Body of pancreas (tissue), 4 donors: ENCODE results near the gene PPL. TPM values are rescaled to one million over a fixed set of nuclear protein-coding genes. Genes with fewer than 3 reads are reported as not detected.

Experiments
- ATAC-seq: fragments of 150-250 bp; one replicate; pipeline ENCODE4 v1.9.1; 2016
- DNase-seq, 4 donors: peaks; one replicate each; pipeline ENCODE4 v3.0.0-alpha.2; 2019
- H3K27ac ChIP-seq, 4 donors: fragments of 200-600 bp; sonication (generic); 1 replicate in 3 of 4; 2 replicates in 1 of 4; pipeline versions ENCODE4 v1.5.1 to v1.6.1; 2016 to 2019; ENCODE audit warnings: mild to moderate bottlenecking in 1 of 4, mixed read lengths in 1 of 4, moderate library complexity in 1 of 4
- H3K27me3 ChIP-seq, 2 donors: fragments of 200-600 bp; sonication (generic); one replicate each; pipeline ENCODE4 v1.6.0; 2016; ENCODE audit warnings: mild to moderate bottlenecking in 1 of 2
- H3K36me3 ChIP-seq, 2 donors: fragments of 200-600 bp; sonication (generic); replicated peaks in 1 of 2; 2 replicates each; pipeline ENCODE4 v1.5.1; 2016; ENCODE audit warnings: low read depth in 2 of 2; ENCODE audit not compliant: insufficient read depth in 1 of 2
- H3K4me1 ChIP-seq: fragments of 200-600 bp; sonication (generic); one replicate; pipeline ENCODE4 v1.6.0; 2016
- H3K4me3 ChIP-seq, 2 donors: fragments of 200-600 bp; sonication (generic); 1 replicate in 1 of 2; 2 replicates in 1 of 2; pipeline ENCODE4 v1.5.1; 2016 to 2019
- H3K9me3 ChIP-seq, 3 donors: fragments of 200-600 bp; sonication (generic); 1 replicate in 2 of 3; 2 replicates in 1 of 3; pipeline ENCODE4 v1.5.1; 2016
- POLR2A ChIP-seq, 3 donors: fragments of 450-650 bp; IDR thresholded peaks; one replicate each; pipeline ENCODE4 v1.6.1; 2016; ENCODE audit warnings: antibody characterized with exemption in 3 of 3, mild to moderate bottlenecking in 2 of 3
- WGBS, 2 donors: methylation state at CpG; one replicate each; pipeline ENCODE4 v1.1.5; 2017; 5-methylcytosine and 5-hydroxymethylcytosine counted together
- intact Hi-C: fragments of 100-400 bp; cut with DNase I; formaldehyde crosslinking; loops from one replicate; pipeline ENCODE4 v1.15.1; 2023
- total RNA-seq, 2 donors: library from RNA; depleted of rRNA; stranded (reverse); fragments of >200 nt; gene quantifications; one replicate each; pipeline ENCODE4 v1.1.0, GENCODE V29; 2016
- TF ChIP-seq, protein P1 (sequence below), 7 experiments: fragments of 450-650 bp in 4 of 7; fragments of 200-600 bp in 3 of 7; sonication (generic) in 3 of 7; IDR thresholded peaks; one replicate each; pipeline ENCODE4 v1.5.1; 2016 to 2019; ENCODE audit warnings: antibody characterized with exemption in 7 of 7

PPL gene
- total RNA-seq, 2 donors from 2014 or later, result 20.2 to 26.0 TPM

DNA sequence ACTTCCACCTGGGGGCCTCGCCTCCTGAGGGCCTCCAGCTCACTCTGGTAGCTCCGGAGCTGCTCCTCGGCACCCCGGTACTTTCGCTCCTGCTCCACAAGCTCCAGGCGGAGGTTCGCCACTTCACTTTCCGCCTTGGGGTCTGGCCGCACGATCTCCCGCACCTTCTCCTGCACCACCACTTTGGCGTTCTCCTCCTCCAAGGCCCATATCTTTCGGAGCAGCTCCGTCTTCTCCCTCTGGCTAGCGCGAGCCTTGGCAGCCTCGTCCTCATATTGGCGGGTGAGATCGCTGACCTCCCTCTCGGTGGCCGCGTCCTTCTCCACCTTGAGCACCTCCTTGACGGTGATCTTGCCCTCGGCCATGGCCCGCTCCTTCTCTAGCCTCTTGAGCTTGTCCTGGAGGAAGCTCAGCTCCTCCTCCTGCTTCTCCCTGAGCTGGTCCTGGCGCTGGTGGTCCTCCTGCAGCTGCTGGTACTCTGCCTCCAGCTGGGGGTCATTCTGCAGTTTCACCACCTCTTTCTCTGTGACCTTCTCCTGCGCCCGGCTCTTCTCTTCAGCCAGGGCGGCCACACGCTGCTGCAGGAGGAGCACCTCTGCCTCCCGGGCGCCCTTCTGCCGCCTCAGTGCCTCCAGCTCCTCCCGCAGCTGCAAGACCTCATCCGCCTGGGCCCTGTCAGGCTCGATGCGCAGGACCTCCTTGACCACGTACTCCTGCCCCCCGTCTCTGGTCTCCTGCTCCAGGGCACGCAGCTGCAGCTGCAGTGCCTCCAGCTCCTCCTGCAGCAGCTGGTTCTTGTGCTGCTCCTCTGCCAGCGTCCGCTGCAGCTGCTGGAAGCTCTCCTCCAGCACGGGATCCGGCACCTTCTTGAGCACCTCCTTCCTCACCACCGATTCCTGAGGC is 51.7 kb downstream of the PPL start:
- Histone ChIP-seq H3K27ac (no peak overlapping the region), H3K27me3 (no peaks in the 10 kb centered on the region), H3K36me3 (peaks cover 30 to 32% of the 10 kb centered on the region in 2 donors), H3K9me3 (no peaks in the 10 kb centered on the region), H3K4me3 (no peak overlapping the region), H3K4me1 (peaks cover 13% of the 10 kb centered on the region)
- 95 to 97% methylated on average over 45 of the region's 45 CpGs for WGBS, 2 donors
- ATAC-seq (no peak), DNase-seq (no peak)
- TF ChIP-seq, protein P1, sequence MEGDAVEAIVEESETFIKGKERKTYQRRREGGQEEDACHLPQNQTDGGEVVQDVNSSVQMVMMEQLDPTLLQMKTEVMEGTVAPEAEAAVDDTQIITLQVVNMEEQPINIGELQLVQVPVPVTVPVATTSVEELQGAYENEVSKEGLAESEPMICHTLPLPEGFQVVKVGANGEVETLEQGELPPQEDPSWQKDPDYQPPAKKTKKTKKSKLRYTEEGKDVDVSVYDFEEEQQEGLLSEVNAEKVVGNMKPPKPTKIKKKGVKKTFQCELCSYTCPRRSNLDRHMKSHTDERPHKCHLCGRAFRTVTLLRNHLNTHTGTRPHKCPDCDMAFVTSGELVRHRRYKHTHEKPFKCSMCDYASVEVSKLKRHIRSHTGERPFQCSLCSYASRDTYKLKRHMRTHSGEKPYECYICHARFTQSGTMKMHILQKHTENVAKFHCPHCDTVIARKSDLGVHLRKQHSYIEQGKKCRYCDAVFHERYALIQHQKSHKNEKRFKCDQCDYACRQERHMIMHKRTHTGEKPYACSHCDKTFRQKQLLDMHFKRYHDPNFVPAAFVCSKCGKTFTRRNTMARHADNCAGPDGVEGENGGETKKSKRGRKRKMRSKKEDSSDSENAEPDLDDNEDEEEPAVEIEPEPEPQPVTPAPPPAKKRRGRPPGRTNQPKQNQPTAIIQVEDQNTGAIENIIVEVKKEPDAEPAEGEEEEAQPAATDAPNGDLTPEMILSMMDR (IDR thresholded peaks at IDR 0.05), result no peak
- TF ChIP-seq POLR2A (IDR thresholded peaks at IDR 0.05), result no peak
- intact Hi-C loops, result no loop called here

DNA sequence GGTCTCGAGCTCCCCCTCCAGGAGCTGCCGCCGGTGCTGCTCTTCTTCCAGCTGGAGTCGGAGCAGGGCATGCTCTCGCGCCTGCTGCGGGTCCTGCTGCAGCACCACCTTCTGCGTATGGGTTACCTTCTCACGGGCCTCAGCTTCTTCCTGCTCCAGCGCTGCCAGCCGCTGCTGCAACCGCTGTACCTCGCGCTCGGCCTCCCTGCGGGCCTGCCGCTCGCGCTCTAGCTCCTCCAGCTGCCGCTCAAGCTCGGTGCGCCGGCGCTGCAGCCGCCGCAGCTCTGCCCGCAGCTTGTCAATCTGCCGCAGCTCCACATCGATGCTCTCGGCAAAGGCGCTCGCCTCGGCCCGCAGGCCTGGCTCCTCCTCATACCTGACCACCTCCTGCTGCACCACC is 52.7 kb downstream of the PPL start:
- no peak for ATAC-seq
- Histone ChIP-seq H3K4me1 (peaks cover 13% of the 10 kb centered on the region), H3K4me3 (no peak overlapping the region), H3K9me3 (no peaks in the 10 kb centered on the region), H3K27me3 (no peaks in the 10 kb centered on the region), H3K36me3 (peaks cover 35 to 39% of the 10 kb centered on the region in 2 donors), H3K27ac (no peak overlapping the region)
- TF ChIP-seq, protein P1 (IDR thresholded peaks at IDR 0.05), result no peak
- no peak for TF ChIP-seq POLR2A (IDR thresholded peaks at IDR 0.05)
- 95% methylated on average over 34 of the region's 34 CpGs for WGBS, 2 donors
- intact Hi-C loops, result no loop called here
- DNase-seq, result no peak

DNA sequence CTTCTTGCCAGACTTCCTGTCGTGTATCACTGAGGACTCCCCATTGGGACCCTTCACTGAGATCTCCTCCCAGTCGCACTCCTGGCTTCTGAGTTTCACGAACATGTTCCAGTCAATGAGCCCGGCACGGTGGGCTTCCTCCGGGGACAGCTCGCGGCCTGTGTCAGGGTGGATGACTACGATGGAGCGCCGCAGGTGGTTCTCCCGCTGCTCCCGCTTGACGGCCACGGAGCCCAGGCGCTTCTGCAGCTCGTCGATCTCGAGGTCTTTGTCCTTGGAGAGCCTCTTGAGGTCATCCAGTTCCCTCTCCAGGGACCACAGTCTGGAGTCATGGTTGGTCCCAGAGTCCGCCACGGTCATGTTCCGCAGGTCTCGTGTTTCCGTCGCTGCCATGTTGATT is 53.4 kb downstream of the PPL start:
- Histone ChIP-seq H3K27ac (no peak overlapping the region), H3K4me1 (peaks cover 13% of the 10 kb centered on the region), H3K9me3 (no peaks in the 10 kb centered on the region), H3K36me3 (peaks cover 35 to 39% of the 10 kb centered on the region in 2 donors), H3K4me3 (no peak overlapping the region), H3K27me3 (no peaks in the 10 kb centered on the region)
- intact Hi-C loops, result no loop called here
- 97 to 98% methylated on average over 22 to 25 of the region's 25 CpGs for WGBS, 2 donors
- ATAC-seq (no peak), DNase-seq (no peak)
- TF ChIP-seq, protein P1 (IDR thresholded peaks at IDR 0.05), result no peak
- TF ChIP-seq POLR2A (IDR thresholded peaks at IDR 0.05), result no peak

DNA sequence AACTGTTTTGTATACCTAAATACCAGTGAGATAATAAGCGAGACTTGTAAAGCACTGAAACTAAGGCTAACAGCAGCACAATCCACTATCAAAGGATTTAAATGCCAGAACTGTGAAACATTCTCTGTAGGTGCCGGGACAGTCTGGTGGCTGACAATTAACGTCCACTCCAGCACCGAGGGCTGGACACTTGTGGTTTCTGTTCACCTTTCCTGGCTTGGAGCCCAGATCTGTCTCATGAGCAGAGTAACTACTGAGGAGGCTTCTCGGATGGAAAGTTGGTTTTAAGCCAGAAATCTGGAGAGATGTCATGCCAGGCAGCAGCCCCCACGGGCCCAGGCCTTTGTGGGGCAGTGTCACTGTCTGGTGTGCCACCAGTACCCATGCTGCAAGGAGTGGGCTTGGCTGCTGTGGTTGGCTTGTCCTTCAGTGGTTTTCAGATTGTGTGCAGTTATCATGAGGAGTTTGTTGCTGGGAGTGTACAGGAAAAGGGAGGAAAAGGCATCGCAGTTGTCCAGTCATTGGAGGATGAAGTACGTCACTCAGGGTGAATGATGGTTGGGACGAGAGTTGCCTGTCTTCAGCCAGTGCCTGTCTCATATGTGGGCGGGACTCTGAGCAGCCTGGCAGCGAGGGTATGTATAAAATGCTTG is 54.2 kb downstream of the PPL start:
- peak; percentile 69 for ATAC-seq
- peaks cover 35 to 45% of the 10 kb centered on the region in 2 donors for H3K36me3 ChIP-seq
- 53 to 62% methylated on average over 10 to 11 of the region's 11 CpGs for WGBS, 2 donors

More for the DNA sequence above, 54.2 kb downstream of the PPL start:
- intact Hi-C loops, result no loop called here
- Histone ChIP-seq H3K27me3 (no peaks in the 10 kb centered on the region), H3K27ac (peak overlapping the region in 2 of 4 donors; percentile 2 to 52), H3K9me3 (no peaks in the 10 kb centered on the region), H3K4me1 (peaks cover 13% of the 10 kb centered on the region), H3K4me3 (no peak overlapping the region)
- no peak for TF ChIP-seq POLR2A (IDR thresholded peaks at IDR 0.05)
- TF ChIP-seq, protein P1 (IDR thresholded peaks at IDR 0.05), result no peak
- DNase-seq, result peak; percentile 37 to 73 (median 67)
